Retinal pigment epithelial cell (primary cell): ENCODE measurements around the gene KRTAP4-16.
"Not testable (repeated sequence)": the region's sequence is repeated elsewhere in the genome, so short reads cannot be mapped to it uniquely, and the experiment has no call there.

Experiments
- DNase-seq: peaks from one replicate; pipeline ENCODE4 v3.0.0-alpha.2; 2010; ENCODE audit warnings: low read depth
- H3K4me3 ChIP-seq: 2 replicates; pipeline ENCODE4 v1.5.1; 2011; ENCODE audit warnings: mild to moderate bottlenecking, low read length, control low read depth, moderate library complexity
- CTCF ChIP-seq: conservative IDR thresholded peaks from 2 replicates; pipeline ENCODE4 v1.5.1; 2011; ENCODE audit warnings: low read depth, low read length, control low read depth, inconsistent platforms

Gene KRTAP4-16

GRCh38 chr17:41144846-41145245 is 42.8 kb upstream of the KRTAP4-16 start:
- H3K4me3 ChIP-seq: no peak overlapping the region
- no peak for DNase-seq
- no peak for TF ChIP-seq CTCF

GRCh38 chr17:41141361-41141760 is 39.4 kb upstream of the KRTAP4-16 start:
- no peak overlapping the region for H3K4me3 ChIP-seq
- TF ChIP-seq CTCF: no peak
- no peak for DNase-seq

- H3K4me3 ChIP-seq: no peak within 1 kb of the TSS
- TF ChIP-seq CTCF: no peak
- peak; percentile 73 for DNase-seq
Observed at GRCh38 chr17:41140360-41141131, 38.5 kb upstream of the KRTAP4-16 start, which contains the start of gene KRTAP4-6. KRTAP4-6 (minus strand) TSS chr17:41140544; CDS start chr17:41140487, 57 bp downstream.

- DNase-seq, H3K4me3 ChIP-seq: not testable (repeated sequence)
Observed at GRCh38 chr17:41139865-41140264, 37.9 kb upstream of the KRTAP4-16 start.

GRCh38 chr17:41133880-41134735 is 32.1 kb upstream of the KRTAP4-16 start:
- TF ChIP-seq CTCF: no peak
- H3K4me3 ChIP-seq: no peak overlapping the region
- no peak for DNase-seq

GRCh38 chr17:41131979-41132378 is 30.0 kb upstream of the KRTAP4-16 start:
- DNase-seq: no peak
- no peak for TF ChIP-seq CTCF
- H3K4me3 ChIP-seq: no peak overlapping the region

GRCh38 chr17:41127371-41127770 is 25.4 kb upstream of the KRTAP4-16 start:
- TF ChIP-seq CTCF: no peak
- no peak overlapping the region for H3K4me3 ChIP-seq
- DNase-seq: no peak
